Tibial nerve (tissue), 4 donors: ENCODE results near the gene PDHX. TPM values are rescaled to one million over a fixed set of nuclear protein-coding genes. Genes with fewer than 3 reads are reported as not detected.
A peak's percentile ranks its signal among the peaks of the same experiment; 100 is the strongest.

ENCODE experiments used
- DNase-seq, 2 donors: peaks; one replicate each; pipeline ENCODE4 v3.0.0-alpha.2; 2019; ENCODE audit warnings: low spot score in 2 of 2
- H3K27ac ChIP-seq, 4 donors: fragments of 200-600 bp; sonication (generic) in 3 of 4; one replicate each; pipeline ENCODE4 v1.5.1; 2017 to 2019; ENCODE audit warnings: mild to moderate bottlenecking in 1 of 4
- H3K27me3 ChIP-seq, 2 donors: fragments of 200-600 bp; sonication (generic) in 1 of 2; one replicate each; pipeline versions ENCODE4 v1.5.1 to v1.6.0; 2017 to 2019
- H3K36me3 ChIP-seq, 3 donors: fragments of 200-600 bp; sonication (generic); one replicate each; pipeline ENCODE4 v1.5.1; 2018 to 2019
- H3K4me1 ChIP-seq, 4 donors: fragments of 200-600 bp; sonication (generic) in 3 of 4; one replicate each; pipeline ENCODE4 v1.5.1; 2017 to 2019
- H3K4me3 ChIP-seq, 4 donors: fragments of 200-600 bp; sonication (generic) in 3 of 4; one replicate each; pipeline ENCODE4 v1.5.1; 2017 to 2019; ENCODE audit warnings: mild to moderate bottlenecking in 1 of 4, moderate library complexity in 1 of 4
- H3K9me3 ChIP-seq, 4 donors: fragments of 200-600 bp; sonication (generic) in 3 of 4; one replicate each; pipeline ENCODE4 v1.5.1; 2017 to 2019
- EP300 ChIP-seq, 2 donors: sonication (generic); formaldehyde crosslinking; IDR thresholded peaks; one replicate each; pipeline ENCODE4 v1.6.1; 2017; ENCODE audit warnings: antibody characterized with exemption in 2 of 2, mild to moderate bottlenecking in 1 of 2
- POLR2A ChIP-seq, 2 donors: fragments of 450-650 bp; IDR thresholded peaks; one replicate each; pipeline ENCODE4 v1.6.1; 2017; ENCODE audit warnings: antibody characterized with exemption in 2 of 2, mild to moderate bottlenecking in 2 of 2, moderate library complexity in 2 of 2
- WGBS, 2 donors: methylation state at CpG; one replicate each; pipeline ENCODE4 v1.1.5; 2018; 5-methylcytosine and 5-hydroxymethylcytosine counted together
- total RNA-seq, 4 donors: library from RNA; depleted of rRNA; stranded (reverse); fragments of >200 nt; gene quantifications; one replicate each; pipeline ENCODE4 v1.1.0, GENCODE V29; 2016
- TF ChIP-seq, protein P1 (sequence below), 5 experiments: fragments of 200-600 bp in 3 of 5; fragments of 450-650 bp in 2 of 5; sonication (generic) in 3 of 5; IDR thresholded peaks; one replicate each; pipeline ENCODE4 v1.5.1; 2016 to 2019; ENCODE audit warnings: antibody characterized with exemption in 5 of 5, mild to moderate bottlenecking in 3 of 5, moderate library complexity in 2 of 5

PDHX gene
- total RNA-seq, 4 donors from 2014 or later = 18.8 to 30.6 (median 23.2) TPM

DNA sequence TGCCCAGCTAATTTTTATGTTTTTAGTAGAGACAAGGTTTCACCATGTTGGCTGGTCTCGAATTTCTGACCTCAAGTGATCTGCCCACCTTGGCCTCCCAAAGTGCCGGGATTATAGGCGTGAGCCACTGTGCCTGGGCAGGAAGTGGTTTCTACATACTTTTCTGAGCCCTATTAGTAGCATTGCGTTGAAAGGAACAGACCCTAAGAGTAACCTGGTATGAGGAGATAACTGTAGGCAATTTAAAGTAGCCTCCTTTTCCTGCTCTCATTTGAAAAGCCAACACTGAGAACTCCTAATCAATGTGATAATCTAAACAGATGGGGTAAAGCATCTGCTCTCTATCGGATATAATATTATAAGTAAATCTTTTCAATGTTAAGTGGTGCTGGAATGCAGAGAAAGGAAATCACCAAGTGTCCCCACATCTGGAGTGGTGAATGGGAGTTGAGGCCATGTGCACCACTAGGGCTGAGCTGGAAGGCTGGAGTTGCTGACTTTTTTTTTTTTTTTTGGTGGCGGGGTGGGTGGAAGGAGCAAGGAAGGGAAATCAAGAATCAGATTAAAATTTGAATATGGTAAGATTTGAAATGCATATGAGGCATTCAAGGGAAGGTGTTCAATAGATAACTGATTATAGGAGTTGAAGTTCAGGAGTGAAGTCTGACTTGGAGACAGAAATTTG, 20.7 kb downstream of the PDHX start:
- WGBS, 2 donors = 89 to 96% methylated on average over 6 of the region's 6 CpGs
- Histone ChIP-seq H3K9me3 (no peaks in the 10 kb centered on the region), H3K4me3 (no peak overlapping the region), H3K27me3 (no peaks in the 10 kb centered on the region), H3K4me1 (peaks cover 0 to 23% (median 0%) of the 10 kb centered on the region in 4 donors), H3K36me3 (peaks cover 0 to 25% (median 0%) of the 10 kb centered on the region in 3 donors), H3K27ac (no peak overlapping the region)
- TF ChIP-seq POLR2A (IDR thresholded peaks at IDR 0.05) (no peak), EP300 (IDR thresholded peaks at IDR 0.05) (no peak)
- TF ChIP-seq, protein P1, sequence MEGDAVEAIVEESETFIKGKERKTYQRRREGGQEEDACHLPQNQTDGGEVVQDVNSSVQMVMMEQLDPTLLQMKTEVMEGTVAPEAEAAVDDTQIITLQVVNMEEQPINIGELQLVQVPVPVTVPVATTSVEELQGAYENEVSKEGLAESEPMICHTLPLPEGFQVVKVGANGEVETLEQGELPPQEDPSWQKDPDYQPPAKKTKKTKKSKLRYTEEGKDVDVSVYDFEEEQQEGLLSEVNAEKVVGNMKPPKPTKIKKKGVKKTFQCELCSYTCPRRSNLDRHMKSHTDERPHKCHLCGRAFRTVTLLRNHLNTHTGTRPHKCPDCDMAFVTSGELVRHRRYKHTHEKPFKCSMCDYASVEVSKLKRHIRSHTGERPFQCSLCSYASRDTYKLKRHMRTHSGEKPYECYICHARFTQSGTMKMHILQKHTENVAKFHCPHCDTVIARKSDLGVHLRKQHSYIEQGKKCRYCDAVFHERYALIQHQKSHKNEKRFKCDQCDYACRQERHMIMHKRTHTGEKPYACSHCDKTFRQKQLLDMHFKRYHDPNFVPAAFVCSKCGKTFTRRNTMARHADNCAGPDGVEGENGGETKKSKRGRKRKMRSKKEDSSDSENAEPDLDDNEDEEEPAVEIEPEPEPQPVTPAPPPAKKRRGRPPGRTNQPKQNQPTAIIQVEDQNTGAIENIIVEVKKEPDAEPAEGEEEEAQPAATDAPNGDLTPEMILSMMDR (IDR thresholded peaks at IDR 0.05) = no peak
- no peak for DNase-seq

DNA sequence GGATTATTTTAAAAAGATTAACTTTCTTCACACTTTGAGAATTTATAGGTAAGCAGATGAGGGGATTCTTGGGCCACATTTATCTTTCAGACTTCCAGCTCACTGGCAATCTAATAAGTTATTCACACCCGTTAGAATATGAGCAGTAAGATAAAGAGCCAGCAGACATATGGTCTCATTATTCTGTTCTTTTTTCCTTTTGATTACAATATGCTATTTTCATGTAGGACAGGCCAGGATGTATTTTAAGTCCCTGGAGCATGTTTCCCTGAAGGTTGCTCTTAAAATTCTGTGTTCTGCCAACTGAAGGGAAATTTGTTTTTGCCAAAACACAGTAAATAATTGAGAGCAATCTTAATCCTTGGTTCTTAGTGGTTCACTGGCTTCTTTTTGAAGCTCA, 22.2 kb downstream of the PDHX start:
- Histone ChIP-seq H3K27me3 (no peaks in the 10 kb centered on the region), H3K36me3 (peaks cover 0 to 15% (median 0%) of the 10 kb centered on the region in 3 donors), H3K27ac (no peak overlapping the region), H3K4me3 (no peak overlapping the region), H3K9me3 (no peaks in the 10 kb centered on the region), H3K4me1 (peaks cover 0 to 23% (median 0%) of the 10 kb centered on the region in 4 donors)
- TF ChIP-seq POLR2A (IDR thresholded peaks at IDR 0.05) = no peak
- no peak for DNase-seq
- 47 to 49% methylated on average over 1 of the region's 1 CpG for WGBS, 2 donors

DNA sequence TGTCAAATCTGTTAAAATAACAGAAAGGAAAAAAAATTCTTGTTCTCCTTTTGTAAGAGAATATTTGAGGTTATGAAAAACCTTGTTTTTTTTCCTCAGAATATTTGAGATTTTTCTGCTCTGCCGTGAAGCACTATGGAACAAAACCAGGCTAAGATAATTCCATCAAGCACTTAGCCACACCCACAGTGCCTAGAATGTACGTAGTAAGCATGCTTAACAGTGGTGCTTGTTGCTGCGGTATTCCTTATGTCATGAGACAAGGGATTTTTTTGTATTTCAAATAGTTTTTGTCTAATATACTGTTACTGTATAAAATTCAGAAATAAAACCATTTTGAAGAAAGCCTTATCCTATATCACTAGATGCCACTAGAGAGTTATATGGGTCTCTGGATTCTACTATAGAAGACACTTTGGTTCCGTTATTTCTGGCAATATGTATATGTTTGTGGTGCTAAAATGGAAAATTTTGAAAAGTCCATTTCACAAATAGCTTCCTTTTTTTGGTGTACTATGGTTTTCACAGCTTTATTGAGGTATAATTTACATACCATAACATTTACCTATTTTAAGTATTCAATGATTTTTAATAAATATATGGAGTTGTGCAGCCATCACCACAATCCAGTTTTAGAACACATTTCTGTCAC, 23.7 kb downstream of the PDHX start:
- H3K4me1 ChIP-seq = peaks cover 0 to 23% (median 0%) of the 10 kb centered on the region in 4 donors
- peaks cover 0 to 11% (median 3%) of the 10 kb centered on the region in 4 donors for H3K9me3 ChIP-seq
- peak overlapping the region in 1 of 4 donors; percentile 37 for H3K27ac ChIP-seq
- 26 to 36% methylated on average over 4 of the region's 4 CpGs for WGBS, 2 donors
- TF ChIP-seq EP300 (IDR thresholded peaks at IDR 0.05) (no peak), POLR2A (IDR thresholded peaks at IDR 0.05) (no peak)
- TF ChIP-seq, protein P1 (IDR thresholded peaks at IDR 0.05) = no peak
- H3K36me3 ChIP-seq = peaks cover 0 to 20% (median 0%) of the 10 kb centered on the region in 3 donors
- no peak for DNase-seq
- no peak overlapping the region for H3K4me3 ChIP-seq
- no peaks in the 10 kb centered on the region for H3K27me3 ChIP-seq

DNA sequence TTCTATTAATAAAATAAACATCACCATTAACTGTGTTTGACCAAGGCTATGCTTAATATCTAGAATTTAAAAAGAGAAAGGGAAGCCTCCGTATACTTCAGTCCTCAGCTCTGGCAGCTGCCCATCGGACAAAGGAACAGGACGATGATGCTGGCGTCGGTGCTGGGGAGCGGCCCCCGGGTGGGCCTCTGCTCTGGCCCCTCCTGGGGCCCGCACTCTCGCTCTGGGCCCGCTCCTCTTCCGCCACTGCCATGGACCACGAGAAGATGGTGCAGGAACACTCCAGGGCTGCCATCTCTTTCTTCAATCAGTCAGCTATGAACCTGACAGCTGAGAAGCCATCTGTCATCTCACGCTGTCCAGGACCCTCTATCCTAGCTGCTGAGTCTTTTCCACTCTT, 25.3 kb downstream of the PDHX start:
- Histone ChIP-seq H3K27me3 (no peaks in the 10 kb centered on the region), H3K27ac (no peak overlapping the region), H3K4me1 (peaks cover 0 to 23% (median 0%) of the 10 kb centered on the region in 4 donors), H3K9me3 (peaks cover 0 to 11% (median 3%) of the 10 kb centered on the region in 4 donors), H3K36me3 (peaks cover 0 to 20% (median 0%) of the 10 kb centered on the region in 3 donors), H3K4me3 (no peak overlapping the region)
- TF ChIP-seq, protein P1 (IDR thresholded peaks at IDR 0.05) = no peak
- no peak for TF ChIP-seq POLR2A (IDR thresholded peaks at IDR 0.05)
- TF ChIP-seq EP300 (IDR thresholded peaks at IDR 0.05) = no peak
- WGBS, 2 donors = 92 to 97% methylated on average over 13 of the region's 13 CpGs
- no peak for DNase-seq

DNA sequence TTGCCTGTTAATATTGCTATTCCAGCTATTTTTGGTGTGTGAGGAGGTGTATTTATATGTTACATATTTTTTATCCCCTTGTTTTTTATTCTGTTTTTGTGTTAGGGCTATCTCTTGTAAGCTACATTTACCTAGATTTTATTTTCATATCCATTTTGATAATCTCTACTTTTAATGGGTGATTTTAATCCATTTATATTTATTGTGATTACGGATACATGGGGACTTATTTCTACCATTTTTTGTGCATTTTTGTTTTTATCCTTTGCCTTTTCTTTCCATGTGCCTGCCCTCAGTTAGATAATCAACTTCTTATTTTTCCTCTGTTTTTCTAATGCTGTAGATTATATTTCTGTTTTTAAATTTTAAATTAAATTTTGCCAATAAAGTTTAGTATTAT, 28.3 kb downstream of the PDHX start:
- H3K27me3 ChIP-seq = no peaks in the 10 kb centered on the region
- peaks cover 0 to 20% (median 0%) of the 10 kb centered on the region in 3 donors for H3K36me3 ChIP-seq
- TF ChIP-seq EP300 (IDR thresholded peaks at IDR 0.05) (no peak), POLR2A (IDR thresholded peaks at IDR 0.05) (no peak)
- 97 to 100% methylated on average over 1 of the region's 1 CpG for WGBS, 2 donors
- peaks cover 0 to 11% (median 3%) of the 10 kb centered on the region in 4 donors for H3K9me3 ChIP-seq
- no peak overlapping the region for H3K27ac ChIP-seq
- no peak overlapping the region for H3K4me3 ChIP-seq
- peaks cover 0 to 26% (median 3%) of the 10 kb centered on the region in 4 donors for H3K4me1 ChIP-seq
- no peak for DNase-seq

DNA sequence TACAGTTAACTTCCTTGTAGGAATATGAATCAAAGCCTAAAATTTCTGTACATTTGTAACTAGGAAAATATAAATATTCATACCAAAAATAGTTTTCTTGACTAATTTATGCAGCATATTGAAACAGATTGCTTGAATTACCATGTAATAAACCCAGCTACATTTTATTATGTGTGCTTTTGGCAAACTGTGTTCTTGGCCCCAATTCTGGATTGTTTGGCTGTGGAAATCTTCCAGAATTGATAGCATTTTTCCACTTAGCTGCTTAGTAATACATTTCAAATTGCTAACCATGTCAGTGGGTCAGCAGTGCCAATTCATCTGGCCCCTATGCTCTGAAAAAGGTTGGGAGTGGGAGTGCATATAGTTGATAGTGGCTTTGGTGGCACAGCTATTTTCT, 32.3 kb downstream of the PDHX start:
- H3K4me1 ChIP-seq = peaks cover 0 to 15% (median 3%) of the 10 kb centered on the region in 4 donors
- H3K36me3 ChIP-seq = peaks cover 0 to 10% (median 0%) of the 10 kb centered on the region in 3 donors
- no peak overlapping the region for H3K4me3 ChIP-seq
- H3K27ac ChIP-seq = no peak overlapping the region
- TF ChIP-seq, protein P1 (IDR thresholded peaks at IDR 0.05) = no peak
- no peak for TF ChIP-seq POLR2A (IDR thresholded peaks at IDR 0.05)
- no peak for TF ChIP-seq EP300 (IDR thresholded peaks at IDR 0.05)
- H3K27me3 ChIP-seq = no peaks in the 10 kb centered on the region
- no peak for DNase-seq
- H3K9me3 ChIP-seq = peaks cover 0 to 11% (median 3%) of the 10 kb centered on the region in 4 donors
